HG03571 (cell line): ENCODE measurements around the gene IGDCC3.

Experiments used
- ATAC-seq: cut with Tn5 transposase; IDR thresholded peaks from one replicate; pipeline ENCODE4 v1.9.1; 2021; ENCODE audit not compliant: unreplicated experiment

Gene IGDCC3

DNA sequence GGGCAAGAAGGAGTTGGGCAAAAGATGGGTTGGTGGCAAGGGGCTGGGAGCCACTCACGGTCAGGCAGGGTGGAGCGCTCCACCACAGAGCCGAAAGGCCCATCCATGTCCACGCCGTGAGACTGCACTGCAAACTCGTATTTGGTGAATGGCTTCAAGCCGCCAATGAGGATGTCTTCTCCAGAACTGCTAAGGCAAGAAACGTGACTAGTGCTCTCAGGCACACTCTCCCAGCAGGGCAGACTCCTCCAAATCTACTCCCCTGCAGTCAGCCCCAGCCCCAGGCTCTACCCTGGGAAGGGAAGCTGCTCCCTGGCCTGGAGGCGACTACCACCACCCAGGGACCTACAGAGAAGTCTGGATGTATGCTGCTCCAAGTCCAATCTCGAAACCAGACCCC, 11.4 kb upstream of the IGDCC3 start:
- ATAC-seq: no peak

DNA sequence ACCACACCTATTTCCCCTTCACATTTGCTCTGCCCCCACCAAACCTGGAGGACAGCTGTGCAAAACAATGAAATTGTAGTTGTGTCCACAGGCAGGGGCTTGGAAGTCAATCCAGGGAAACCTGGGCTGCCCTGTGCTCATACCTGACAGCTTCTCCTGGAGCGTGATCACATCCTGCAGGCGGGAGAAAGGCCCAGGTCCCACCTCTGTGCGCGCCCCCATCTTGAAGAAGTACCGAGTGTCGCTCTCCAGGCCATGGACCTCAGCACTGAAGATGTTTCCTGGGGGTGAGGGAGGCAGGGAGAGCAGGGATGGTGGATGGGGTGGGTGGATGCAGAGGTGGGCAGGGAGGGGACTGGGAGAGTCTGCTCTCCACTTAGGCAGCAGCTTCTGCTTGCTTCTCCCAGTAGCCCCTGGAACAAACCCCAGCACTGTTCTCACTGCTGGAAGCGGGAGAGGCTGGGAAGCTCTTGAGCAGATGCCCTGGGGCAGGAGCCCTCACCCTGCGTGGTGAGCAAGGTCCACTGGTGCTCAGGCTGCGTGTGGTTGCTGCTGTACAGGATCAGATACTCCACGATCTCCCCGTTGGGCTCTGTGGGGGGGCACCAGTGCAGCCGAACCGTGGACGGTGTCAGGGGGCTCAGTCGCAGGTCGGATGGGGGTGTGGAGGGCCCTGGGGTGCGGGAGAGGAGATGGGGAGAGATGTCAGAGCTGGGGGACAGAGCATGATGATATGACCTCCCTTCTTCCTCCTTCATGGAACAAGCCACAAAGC, 10.7 kb upstream of the IGDCC3 start:
- ATAC-seq: no peak

DNA sequence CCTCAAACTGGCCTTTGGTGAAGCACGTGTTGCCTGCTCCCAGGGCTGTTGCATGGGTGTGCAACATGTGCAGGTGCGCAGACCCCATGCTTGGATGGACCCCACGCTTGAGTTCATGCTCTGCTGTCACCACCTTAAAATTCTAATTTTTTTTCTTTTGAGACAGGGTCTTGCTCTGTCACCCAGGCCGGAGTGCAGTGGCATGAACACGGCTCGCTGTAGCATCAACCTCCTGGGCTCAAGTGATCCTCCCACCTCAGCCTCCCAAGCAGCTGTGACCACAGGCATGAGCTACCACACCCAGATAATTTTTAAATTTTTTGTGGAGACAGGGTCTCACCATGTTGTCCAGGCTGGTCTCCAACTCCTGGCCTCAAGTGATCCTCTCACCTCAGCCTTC, 9.1 kb upstream of the IGDCC3 start:
- ATAC-seq: no peak

DNA sequence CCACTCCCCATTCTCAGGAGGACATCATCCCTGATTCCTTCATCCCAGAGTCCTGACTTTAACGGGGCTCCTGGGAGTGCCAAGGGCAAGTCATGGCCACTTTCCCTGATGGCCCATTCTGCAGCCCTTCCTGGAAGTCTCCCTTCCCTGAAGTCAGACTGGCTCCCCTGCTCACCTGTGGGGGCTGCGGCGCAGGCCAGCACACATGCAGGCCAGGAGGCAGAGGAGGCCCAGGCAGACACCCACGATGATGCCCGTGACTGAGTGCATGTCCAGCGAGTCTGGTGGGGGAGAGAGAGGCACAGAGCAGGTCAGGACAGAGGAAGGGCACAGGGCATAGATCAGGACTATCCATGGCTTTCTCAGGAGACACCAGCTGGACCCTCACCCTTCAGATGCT, 8.6 kb upstream of the IGDCC3 start:
- no peak for ATAC-seq

DNA sequence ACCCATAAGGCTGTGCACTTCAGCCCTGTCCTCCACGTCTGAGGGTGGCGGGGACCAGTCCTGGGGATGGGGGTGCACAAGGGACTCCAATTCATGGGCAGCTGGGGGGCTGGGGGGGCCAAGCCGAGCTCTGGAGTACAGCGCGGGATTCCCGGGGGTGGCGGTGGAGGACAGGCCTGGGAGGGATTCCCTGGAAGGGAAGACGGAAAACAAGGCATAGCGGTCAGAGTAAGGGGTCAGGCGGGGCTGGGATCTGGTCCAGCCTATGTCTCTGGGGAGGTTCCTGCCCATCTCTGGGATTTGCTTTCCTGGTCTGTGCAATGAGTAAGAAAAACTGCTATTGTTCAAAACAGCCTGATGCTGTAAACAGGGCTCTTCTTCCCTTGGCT, 8.1 kb upstream of the IGDCC3 start:
- no peak for ATAC-seq

DNA sequence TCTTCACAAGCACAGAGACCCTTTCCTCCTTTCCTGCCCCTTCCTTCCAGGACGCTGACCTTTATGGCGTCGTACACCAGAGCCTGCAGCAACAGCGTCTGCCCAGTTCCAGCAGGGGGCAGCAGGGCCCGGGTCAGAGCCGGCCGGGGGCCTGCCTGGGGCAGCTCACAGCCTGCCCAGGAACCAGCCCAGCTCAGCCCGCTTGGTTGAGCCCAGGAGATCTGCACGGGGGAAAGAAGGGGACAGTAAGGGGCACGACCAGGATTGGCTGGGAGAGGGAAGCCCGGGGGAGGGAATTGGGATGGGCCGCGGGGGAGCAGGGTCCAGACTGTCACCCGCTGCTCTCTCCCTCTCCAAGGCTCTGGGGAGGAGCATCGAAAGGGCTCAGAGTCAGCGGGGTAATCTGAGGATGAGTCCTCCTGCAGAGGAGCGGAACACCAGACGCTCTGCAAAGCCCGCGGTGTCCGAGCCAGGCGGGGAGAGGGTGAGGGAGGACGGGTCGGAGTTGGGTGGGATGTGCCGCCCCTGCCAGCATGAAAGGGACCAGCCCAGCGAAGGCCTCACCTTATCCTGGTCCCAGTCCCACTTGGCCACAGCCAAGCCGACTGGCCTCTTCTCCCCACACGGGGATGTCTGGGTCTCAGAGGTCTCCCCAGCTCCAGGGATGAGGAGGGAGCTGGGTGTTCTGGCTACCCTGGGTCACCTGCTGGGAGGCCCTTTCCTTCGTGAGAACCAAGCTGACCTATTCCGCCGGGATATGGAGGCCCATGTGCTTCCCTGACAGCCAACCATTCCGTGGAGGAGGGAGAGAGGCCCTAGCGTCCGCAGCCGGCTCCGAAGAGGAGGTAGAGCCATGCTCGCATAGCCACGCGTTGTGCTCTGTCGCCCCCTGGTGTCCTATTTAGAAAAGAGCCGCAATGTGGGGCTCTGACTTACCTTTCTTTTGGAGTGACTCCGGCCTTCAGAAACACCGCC, 7.4 kb upstream of the IGDCC3 start:
- ATAC-seq: no peak

DNA sequence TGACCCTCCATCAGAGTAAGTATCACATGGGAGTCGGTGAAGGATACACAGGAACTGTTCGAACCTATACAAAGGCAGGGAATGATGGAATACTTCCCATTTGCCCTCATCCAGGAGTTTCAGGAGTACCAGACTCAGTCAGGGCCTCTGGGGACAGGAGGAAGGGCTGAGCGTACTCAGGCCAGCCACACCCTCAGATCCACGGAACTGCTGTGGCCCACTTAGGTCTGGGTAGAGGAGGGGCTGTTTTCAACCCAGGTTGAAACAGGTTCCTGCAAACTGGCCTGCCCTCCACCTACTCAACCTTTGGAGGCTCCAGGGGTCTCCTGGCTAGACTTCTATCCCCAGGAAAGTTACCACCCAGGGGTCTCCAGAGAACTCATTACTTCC, 6.7 kb upstream of the IGDCC3 start:
- no peak for ATAC-seq

DNA sequence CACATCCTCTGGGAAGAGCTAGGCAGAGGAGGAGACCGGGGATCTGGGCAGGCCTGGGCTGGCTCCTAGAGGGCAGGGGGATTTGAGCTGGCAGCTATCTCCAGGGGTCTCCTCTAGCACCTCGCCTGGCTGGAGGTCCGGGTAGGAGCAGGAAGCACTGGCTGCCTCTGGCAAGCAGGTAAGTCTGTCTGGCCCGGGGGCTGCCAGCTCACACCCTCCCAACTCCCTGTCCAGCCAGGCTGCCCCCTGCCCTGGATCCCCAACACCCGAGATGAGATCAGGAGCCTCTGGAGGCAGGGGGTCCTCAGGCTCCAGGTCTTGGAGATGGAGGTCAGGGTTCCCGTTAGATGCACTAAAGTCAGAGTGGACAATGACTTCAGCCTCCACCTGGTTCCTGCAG, 6.2 kb upstream of the IGDCC3 start:
- ATAC-seq: no peak

DNA sequence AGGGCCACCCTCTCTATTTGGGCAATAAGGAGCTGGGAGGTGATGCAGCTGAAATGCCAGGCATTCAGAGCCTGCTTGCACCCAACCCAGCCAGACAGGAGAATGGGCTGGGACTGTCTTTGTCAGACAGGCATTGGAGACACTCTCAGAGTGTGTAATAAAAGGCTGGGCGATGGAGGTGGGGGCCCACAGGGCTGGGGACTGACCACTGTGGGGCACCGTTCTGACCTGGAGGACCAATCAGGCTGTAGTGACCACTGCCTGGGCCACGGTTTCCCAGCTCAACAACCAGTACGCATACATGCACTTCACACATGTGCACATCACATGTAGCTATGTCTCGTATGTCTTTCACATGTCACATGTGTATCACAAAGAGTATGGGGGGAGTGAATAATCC, 5.7 kb upstream of the IGDCC3 start:
- no peak for ATAC-seq

DNA sequence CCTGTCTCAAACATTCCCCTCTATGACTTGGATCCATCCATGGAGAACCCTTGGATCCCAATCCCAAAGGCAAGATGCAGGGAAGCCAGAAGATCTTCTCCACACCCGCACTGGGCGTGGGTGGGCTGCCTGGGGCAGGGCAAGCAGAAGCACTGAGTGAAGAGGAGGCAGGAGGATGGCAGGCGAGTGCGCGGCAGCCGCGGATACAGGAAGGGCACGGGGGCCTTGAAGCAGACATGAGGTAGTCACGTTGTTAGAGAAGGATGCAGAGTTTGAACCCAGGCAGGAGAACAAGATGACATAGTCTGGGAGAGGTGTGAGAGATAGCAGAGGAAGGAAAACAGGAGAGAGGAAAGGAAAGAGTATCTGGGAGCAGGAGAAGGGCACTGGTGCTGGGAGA, 5.1 kb upstream of the IGDCC3 start:
- ATAC-seq: no peak

DNA sequence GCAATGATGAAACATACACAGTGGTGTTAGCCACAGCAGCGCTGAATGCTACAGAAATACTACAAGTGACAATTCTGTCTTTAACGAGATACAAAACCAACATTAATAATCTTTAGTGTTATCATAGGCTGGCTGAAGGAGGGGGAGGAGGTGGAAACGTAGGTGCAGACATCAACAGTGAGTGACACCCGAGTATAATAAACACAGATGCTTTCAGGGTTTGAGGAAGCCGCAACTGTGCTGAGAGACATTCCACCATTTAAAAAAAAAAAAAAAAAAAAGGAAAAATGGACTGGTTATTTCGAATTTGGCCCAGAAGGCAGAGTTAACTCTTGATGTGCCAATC, 4.3 kb upstream of the IGDCC3 start:
- ATAC-seq: no peak

DNA sequence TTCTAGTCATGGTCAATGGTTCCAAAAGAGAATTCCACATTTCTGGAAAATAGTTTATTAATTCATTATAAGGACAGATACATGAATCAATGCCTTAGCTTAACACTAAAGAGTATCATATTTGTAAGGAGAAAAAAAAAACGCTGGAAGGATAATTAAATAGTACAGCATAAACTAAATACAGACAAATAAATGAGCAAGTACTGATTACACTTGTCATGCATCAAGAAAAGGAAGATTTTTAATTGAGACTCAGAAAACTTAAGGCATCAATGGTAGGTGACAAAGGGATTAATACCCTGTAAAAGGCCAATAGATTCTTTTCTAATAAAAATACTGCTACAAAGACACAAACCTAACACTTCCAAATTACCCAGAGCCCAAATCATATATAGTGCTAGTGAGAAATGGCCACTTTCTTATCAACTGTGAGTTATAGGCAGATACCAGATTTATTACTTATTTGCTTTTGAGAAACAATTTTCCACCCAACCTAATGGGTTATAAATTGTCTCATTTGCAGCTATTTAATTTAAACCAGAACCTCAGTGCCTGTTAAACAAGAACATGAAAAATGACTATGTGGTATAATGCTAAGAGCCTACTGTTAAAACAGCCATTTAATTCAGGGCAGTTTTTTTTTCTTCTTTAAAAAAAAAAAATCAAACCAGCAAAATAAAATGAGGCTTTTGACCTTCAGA, 3.8 kb upstream of the IGDCC3 start:
- no peak for ATAC-seq

DNA sequence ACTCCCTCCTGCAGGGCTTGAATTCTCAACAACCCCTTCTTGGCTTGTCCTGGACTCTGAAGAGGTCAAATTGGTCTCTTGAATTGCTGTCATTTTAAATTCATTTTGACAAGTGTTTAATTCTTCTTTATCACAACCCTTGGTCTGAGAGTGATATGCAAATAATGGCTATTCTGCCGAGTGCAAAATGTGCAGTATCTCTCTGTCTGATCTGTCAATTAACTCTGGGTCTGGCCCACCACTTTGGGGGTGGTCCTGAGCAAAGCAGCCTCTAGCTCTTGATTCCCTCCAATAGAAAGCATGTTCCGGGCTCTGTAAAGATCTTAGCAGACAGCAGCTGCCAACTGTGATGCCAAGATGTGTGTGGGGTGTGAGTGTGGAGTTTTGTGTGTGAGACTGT, 2.2 kb upstream of the IGDCC3 start:
- no peak for ATAC-seq

DNA sequence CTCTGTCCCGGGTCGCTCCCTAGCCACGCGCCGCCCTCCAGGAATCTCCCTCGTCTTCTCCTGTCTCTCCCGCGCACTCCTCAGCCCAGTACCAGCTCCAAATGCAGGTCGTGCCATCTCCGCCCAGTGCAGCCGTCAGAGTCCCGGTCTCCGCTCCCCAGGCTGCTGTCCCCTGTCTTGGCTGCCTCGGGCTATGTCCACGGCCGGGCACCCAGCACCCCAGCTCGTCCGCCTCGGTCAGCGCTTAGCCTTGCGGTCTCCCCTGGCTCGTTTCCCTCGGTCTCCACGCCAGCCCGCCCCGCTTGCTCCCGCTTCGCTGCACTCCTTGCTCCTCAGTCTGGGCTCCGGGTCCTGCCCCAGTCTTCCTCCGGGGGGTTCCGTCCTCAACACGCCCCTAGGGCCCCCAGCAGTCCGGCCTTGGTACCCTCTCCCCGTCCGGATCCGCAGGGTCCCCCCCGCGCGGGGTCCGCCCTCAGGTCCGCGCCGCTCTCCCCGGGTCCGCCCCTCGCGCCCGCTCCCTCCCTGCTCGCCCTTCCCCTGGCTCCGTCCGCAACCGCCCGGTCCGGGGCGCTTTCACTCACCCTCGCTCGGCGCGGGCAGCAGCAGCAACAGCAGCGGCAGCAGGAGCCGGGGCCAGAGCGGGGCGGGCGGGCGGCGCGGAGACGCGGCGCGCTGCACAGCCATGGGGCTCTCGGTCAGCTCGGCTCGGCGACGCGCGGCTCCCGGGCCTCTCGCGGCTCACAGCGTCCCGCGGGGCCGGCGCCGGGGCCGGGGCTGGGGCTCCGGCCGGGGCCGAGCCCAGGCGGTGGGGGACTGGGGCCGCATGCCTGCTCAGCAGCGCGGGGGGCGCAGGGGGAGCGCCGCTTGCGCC, 462 bp downstream of the IGDCC3 start:
- no peak for ATAC-seq

DNA sequence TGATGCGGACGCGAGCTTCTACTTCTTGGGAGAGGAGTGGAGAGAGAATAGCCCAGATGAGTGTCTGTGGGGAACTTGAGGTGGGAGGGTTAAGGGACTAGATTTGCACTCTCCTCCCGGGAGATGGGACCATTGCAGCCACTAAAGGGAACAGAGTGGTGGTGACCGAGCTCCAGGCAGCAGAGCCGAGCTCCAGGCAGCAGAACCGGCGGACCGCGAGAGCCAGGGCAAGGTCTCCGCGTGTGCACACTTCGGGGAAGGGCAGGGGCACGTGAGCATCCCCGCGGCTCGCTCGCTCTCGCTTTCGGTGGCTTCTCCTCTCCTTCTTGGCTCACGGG, 1.1 kb downstream of the IGDCC3 start:
- no peak for ATAC-seq

DNA sequence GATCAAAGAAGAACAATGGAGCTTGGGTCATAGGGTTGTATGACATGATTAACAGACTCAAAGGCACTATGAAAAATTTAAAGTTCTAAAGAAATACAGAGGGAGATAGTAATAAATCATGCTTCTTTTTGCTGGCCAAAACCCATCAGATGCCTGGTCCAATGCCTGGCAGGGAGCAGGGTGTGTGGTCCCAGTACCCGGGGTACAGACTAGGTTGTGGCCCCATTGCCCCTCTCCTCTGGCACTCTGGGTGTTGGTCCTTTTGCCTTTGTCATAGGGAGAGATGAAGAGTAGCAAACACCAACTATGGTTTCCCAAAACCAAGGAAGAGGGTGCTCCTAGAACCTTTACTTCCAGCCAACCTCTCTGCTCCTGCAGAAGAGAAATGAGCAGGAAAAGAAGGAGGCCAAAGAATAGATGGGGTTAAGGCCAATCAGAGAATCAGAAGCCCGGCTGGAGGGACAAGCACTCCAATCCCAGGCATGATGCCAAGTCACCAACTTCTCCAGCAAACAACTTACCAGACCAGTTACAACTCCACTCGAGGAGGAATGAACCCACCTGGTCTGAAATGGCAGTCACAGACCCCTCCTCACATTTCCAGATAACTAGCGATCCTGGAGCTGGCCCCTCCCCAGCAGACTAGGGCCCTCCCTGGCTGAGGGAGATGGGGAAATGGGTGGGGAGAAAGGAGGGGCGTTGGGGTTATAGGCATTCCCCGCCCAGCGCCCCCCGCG, 1.8 kb downstream of the IGDCC3 start:
- ATAC-seq: no peak

DNA sequence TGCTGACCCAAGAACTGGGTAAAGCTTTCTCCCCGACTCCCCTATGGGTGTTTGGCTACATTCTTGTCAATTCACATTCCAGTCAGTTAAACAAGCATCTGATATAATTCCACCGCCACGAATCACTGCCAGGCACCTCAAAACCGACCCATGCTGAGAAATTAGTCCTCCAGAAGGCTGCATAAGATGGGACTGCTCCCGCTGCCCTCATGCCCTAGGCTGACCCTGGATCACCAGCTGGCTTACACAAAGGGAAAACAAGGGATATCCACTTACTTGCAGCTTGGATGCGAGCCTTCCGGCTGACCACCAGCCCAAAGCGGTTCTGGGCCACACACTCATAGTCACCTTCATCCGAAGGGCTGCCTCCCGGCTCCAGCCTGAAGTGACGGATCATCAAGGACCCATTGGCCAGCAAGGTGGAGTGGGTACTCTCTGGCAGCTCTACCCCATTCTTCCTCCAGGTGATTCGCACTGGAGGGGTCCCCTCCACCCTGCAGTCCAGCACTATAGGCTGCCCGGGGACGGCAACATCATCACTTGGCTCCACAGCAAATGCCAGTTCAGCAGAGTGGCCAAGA, 2.9 kb downstream of the IGDCC3 start:
- ATAC-seq: no peak

DNA sequence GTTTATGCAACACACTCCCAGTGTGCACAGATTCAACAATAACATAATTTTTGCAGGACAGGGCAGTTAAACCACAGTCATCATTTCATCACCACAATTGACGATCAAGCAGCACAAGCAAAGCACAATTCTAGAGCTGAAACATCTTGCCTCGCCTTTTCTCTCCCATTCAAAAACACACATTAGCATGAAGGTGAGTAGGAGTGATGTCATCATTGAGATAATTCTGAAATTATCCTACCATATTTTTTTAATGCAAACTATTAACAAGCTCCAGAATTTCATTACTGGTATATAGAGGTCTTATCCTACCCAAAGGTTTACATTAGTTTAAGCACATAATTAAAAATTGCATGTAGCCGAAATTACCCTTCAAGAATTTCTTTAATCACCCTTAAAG, 3.5 kb downstream of the IGDCC3 start:
- ATAC-seq: no peak

DNA sequence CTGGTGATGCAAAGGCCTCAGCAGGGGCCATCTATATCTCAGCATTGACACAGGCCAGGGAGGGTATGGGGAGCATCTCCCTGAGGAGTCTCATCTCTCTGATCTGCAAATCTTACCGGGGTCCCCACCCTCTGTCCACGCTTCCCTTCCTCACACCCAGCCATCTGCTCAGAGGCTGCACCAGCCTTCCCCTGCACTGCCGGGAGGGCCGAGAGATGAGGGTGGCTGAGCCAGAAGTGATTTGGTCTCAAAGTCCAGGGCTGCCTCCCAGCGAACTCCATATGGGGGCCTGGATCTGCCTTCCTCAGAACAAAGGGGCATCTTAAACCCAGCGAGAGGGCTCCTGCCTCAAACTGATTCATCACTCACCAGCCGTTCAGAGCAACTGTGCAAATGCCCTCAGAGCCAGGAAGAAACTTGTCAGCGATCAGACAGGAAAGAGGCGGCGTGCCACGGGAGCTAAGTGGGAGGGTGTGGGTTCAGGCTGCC, 4.6 kb downstream of the IGDCC3 start:
- no peak for ATAC-seq

DNA sequence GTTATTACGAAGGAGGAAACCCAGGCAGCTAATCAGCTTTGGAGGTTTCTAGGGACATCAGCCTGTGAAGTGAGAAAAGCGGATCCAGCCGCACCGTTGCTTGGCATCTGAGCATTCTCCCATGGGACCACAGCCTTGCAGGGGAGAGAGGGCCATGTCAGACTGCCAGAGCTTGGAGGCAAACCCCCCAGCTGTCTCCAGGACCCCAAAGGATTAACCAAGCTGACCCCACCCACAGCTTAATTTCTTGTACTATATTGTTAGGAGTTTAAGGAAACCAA, 5.1 kb downstream of the IGDCC3 start:
- ATAC-seq: no peak
